WTC11 (cell line): ENCODE data around the gene IFNG. TPM values are rescaled to one million over a fixed set of nuclear protein-coding genes. Genes with fewer than 3 reads are reported as not detected.

Source experiments
- ATAC-seq: fragments of 200-7000 bp; cut with Tn5 transposase; 2 replicates; pipeline ENCODE4 v1.10.0; 2021; ENCODE audit warnings: mild to moderate bottlenecking, moderate library complexity
- CTCF ChIA-PET: fragments of 300-600 bp; sonication (Branson Sonifier 250); formaldehyde crosslinking; loops from one replicate; lab custom pipeline; 2021; ENCODE audit warnings: antibody characterized with exemption; lab: Charles Lee
- POLR2A ChIA-PET: fragments of 350-600 bp; sonication (Branson Sonifier 250); formaldehyde crosslinking; loops from one replicate; lab custom pipeline; 2021; ENCODE audit warnings: antibody characterized with exemption; lab: Charles Lee
- DNase-seq: peaks from one replicate; pipeline ENCODE4 v3.0.0; 2021; ENCODE audit warnings: low spot score
- H3K27ac Mint-ChIP-seq: 2 replicates; pipeline ENCODE4 v1.8.0; 2021; ENCODE audit warnings: mixed read lengths
- H3K27me3 Mint-ChIP-seq: 2 replicates; pipeline ENCODE4 v1.8.0; 2021; ENCODE audit warnings: low read depth, mild to moderate bottlenecking, moderate library complexity, mixed read lengths
- H3K36me3 Mint-ChIP-seq: 2 replicates; pipeline ENCODE4 v1.8.0; 2021; ENCODE audit warnings: mixed read lengths
- H3K4me1 Mint-ChIP-seq: 2 replicates; pipeline ENCODE4 v1.8.0; 2022; ENCODE audit warnings: mixed read lengths
- H3K4me3 Mint-ChIP-seq: 2 replicates; pipeline ENCODE4 v1.8.0; 2021; ENCODE audit warnings: mild to moderate bottlenecking, moderate library complexity, mixed read lengths
- H3K9me3 Mint-ChIP-seq: 2 replicates; pipeline ENCODE4 v1.8.0; 2021; ENCODE audit warnings: mixed read lengths
- ARID4B ChIP-seq: sonication (generic); formaldehyde crosslinking; IDR thresholded peaks from 2 replicates; pipeline ENCODE4 v1.8.0; 2023; ENCODE audit warnings: missing genetic modification reagents, mild to moderate bottlenecking, borderline replicate concordance
- ATF3 ChIP-seq: sonication (generic); formaldehyde crosslinking; conservative IDR thresholded peaks from 2 replicates; pipeline ENCODE4 v1.8.1; 2022; ENCODE audit warnings: mild to moderate bottlenecking, missing genetic modification reagents
- ELF4 ChIP-seq: sonication (generic); formaldehyde crosslinking; IDR thresholded peaks from 2 replicates; pipeline ENCODE4 v1.8.1; 2022; ENCODE audit warnings: low read depth, mild to moderate bottlenecking, moderate library complexity, missing genetic modification reagents
- FOXJ3 ChIP-seq: sonication (generic); formaldehyde crosslinking; IDR thresholded peaks from 2 replicates; pipeline ENCODE4 v1.9.0; 2021; ENCODE audit warnings: missing genetic modification reagents, mild to moderate bottlenecking, borderline replicate concordance
- HMGA2 ChIP-seq: fragments of 250-450 bp; sonication (Bioruptor Pico); IDR thresholded peaks from 2 replicates; pipeline ENCODE4 v1.4.0; 2021; ENCODE audit warnings: mild to moderate bottlenecking, moderate library complexity
- IRF1 ChIP-seq: sonication (generic); formaldehyde crosslinking; IDR thresholded peaks from 2 replicates; pipeline ENCODE4 v1.8.0; 2023; ENCODE audit warnings: missing genetic modification reagents
- JUN ChIP-seq: sonication (generic); formaldehyde crosslinking; IDR thresholded peaks from 2 replicates; pipeline ENCODE4 v1.8.0; 2023; ENCODE audit warnings: mild to moderate bottlenecking, missing genetic modification reagents
- NR2C2 ChIP-seq: sonication (generic); formaldehyde crosslinking; IDR thresholded peaks from 2 replicates; pipeline ENCODE4 v1.8.0; 2022; ENCODE audit warnings: mild to moderate bottlenecking, missing genetic modification reagents
- PREB ChIP-seq: sonication (generic); formaldehyde crosslinking; IDR thresholded peaks from 2 replicates; pipeline ENCODE4 v1.8.1; 2022; ENCODE audit warnings: mild to moderate bottlenecking, missing genetic modification reagents, moderate library complexity, borderline replicate concordance
- TEAD1 ChIP-seq: sonication (generic); formaldehyde crosslinking; IDR thresholded peaks from 2 replicates; pipeline ENCODE4 v1.8.0; 2022; ENCODE audit warnings: mild to moderate bottlenecking, missing genetic modification reagents
- TEAD4 ChIP-seq: sonication (generic); formaldehyde crosslinking; IDR thresholded peaks from 2 replicates; pipeline ENCODE4 v1.8.0; 2022; ENCODE audit warnings: mild to moderate bottlenecking, missing genetic modification reagents
- ZBTB21 ChIP-seq: sonication (generic); formaldehyde crosslinking; IDR thresholded peaks from 2 replicates; pipeline ENCODE4 v1.8.1; 2023; ENCODE audit warnings: mild to moderate bottlenecking, missing genetic modification reagents, borderline replicate concordance
- ZNF423 ChIP-seq: fragments of 250-450 bp; sonication (Bioruptor Pico); IDR thresholded peaks from 2 replicates; pipeline ENCODE4 v2.1.2; 2022; ENCODE audit warnings: mild to moderate bottlenecking, moderate library complexity
- ZNF671 ChIP-seq: fragments of 250-450 bp; sonication (Bioruptor Pico); IDR thresholded peaks from 2 replicates; pipeline ENCODE4 v1.8.0; 2021; ENCODE audit warnings: mild to moderate bottlenecking
- total RNA-seq: library from RNA; stranded (reverse); gene quantifications from 3 replicates; pipeline ENCODE4 v1.2.3, GENCODE V29; 2021
- TF ChIP-seq, protein P1 (sequence below): sonication (generic); formaldehyde crosslinking; IDR thresholded peaks from 2 replicates; pipeline ENCODE4 v1.8.1; 2022; ENCODE audit warnings: low read depth, missing genetic modification reagents, borderline replicate concordance
- TF ChIP-seq, protein P2 (sequence below): fragments of 250-450 bp; sonication (Bioruptor Pico); IDR thresholded peaks from 2 replicates; pipeline ENCODE4 v1.8.0; 2021; ENCODE audit warnings: mild to moderate bottlenecking
- TF ChIP-seq, protein P3 (sequence below): fragments of 250-450 bp; sonication (Bioruptor Pico); IDR thresholded peaks from 2 replicates; pipeline ENCODE4 v2.1.2; 2022; ENCODE audit warnings: mild to moderate bottlenecking, moderate library complexity

IFNG gene
- total RNA-seq, 1 experiment from 2014 or later, result 0.42 TPM

GRCh38 chr12:68148261-68148951 lies 11.1 kb downstream of the IFNG start:
- POLR2A ChIA-PET, result interaction anchor here (0.6 kb wide), 1 partner anchor 792 kb away, joined by 3 read pairs; no protein-coding TSS in a partner anchor
- CTCF ChIA-PET, result interaction anchor here (0.7 to 3.2 kb wide), 3 partner anchors 10 to 83 kb away, joined by 3 to 12 read pairs (median 4); no protein-coding TSS in a partner anchor
- H3K27me3 Mint-ChIP-seq, result peaks cover 21% of the 10 kb centered on the region
- H3K4me3 Mint-ChIP-seq, result no peak overlapping the region
- no peaks in the 10 kb centered on the region for H3K36me3 Mint-ChIP-seq
- peak; percentile 75 for ATAC-seq
- H3K9me3 Mint-ChIP-seq, result no peaks in the 10 kb centered on the region; the same call in 1 of the 2 replicates
- peaks cover 20% of the 10 kb centered on the region for H3K4me1 Mint-ChIP-seq
- TF ChIP-seq ARID4B (no peak), ZNF423 (0 out of 2 replicates have a peak, but pooled peaks have one; percentile 16)
- TF ChIP-seq, all 79 proteins: peak for 1
- no peak for DNase-seq
- H3K27ac Mint-ChIP-seq, result no peak overlapping the region

- H3K4me1 Mint-ChIP-seq, result peaks cover 24% of the 10 kb centered on the region
- TF ChIP-seq, protein P1, sequence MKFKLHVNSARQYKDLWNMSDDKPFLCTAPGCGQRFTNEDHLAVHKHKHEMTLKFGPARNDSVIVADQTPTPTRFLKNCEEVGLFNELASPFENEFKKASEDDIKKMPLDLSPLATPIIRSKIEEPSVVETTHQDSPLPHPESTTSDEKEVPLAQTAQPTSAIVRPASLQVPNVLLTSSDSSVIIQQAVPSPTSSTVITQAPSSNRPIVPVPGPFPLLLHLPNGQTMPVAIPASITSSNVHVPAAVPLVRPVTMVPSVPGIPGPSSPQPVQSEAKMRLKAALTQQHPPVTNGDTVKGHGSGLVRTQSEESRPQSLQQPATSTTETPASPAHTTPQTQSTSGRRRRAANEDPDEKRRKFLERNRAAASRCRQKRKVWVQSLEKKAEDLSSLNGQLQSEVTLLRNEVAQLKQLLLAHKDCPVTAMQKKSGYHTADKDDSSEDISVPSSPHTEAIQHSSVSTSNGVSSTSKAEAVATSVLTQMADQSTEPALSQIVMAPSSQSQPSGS (CRISPR knock-in tag), result no peak
- TF ChIP-seq, protein P2, sequence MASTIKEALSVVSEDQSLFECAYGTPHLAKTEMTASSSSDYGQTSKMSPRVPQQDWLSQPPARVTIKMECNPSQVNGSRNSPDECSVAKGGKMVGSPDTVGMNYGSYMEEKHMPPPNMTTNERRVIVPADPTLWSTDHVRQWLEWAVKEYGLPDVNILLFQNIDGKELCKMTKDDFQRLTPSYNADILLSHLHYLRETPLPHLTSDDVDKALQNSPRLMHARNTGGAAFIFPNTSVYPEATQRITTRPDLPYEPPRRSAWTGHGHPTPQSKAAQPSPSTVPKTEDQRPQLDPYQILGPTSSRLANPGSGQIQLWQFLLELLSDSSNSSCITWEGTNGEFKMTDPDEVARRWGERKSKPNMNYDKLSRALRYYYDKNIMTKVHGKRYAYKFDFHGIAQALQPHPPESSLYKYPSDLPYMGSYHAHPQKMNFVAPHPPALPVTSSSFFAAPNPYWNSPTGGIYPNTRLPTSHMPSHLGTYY (CRISPR knock-in tag), result no peak
- TF ChIP-seq ZBTB21 (CRISPR knock-in tag), result no peak
- TF ChIP-seq TEAD1 (CRISPR knock-in tag), result no peak
- no peak for TF ChIP-seq HMGA2
- TF ChIP-seq IRF1 (CRISPR knock-in tag), result no peak
- TF ChIP-seq JUN (CRISPR knock-in tag), result no peak
- TF ChIP-seq ATF3 (CRISPR knock-in tag), result no peak
- TF ChIP-seq, protein P3, sequence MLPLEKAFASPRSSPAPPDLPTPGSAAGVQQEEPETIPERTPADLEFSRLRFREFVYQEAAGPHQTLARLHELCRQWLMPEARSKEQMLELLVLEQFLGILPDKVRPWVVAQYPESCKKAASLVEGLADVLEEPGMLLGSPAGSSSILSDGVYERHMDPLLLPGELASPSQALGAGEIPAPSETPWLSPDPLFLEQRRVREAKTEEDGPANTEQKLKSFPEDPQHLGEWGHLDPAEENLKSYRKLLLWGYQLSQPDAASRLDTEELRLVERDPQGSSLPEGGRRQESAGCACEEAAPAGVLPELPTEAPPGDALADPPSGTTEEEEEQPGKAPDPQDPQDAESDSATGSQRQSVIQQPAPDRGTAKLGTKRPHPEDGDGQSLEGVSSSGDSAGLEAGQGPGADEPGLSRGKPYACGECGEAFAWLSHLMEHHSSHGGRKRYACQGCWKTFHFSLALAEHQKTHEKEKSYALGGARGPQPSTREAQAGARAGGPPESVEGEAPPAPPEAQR (CRISPR knock-in tag), result no peak
- no peak for TF ChIP-seq PREB (CRISPR knock-in tag)
- no peak for TF ChIP-seq ZNF671
- no peak for TF ChIP-seq TEAD4
- no peak for TF ChIP-seq FOXJ3
- no peak for TF ChIP-seq ARID4B
- TF ChIP-seq ELF4 (CRISPR knock-in tag), result no peak
- TF ChIP-seq NR2C2, result no peak
Observed at GRCh38 chr12:68140556-68140955, 19.0 kb downstream of the IFNG start.

More at GRCh38 chr12:68140556-68140955, 19.0 kb downstream of the IFNG start:
- ChIA-PET CTCF (interaction anchor here (1.7 kb wide), 1 partner anchor 18 kb away, joined by 6 read pairs; no protein-coding TSS in a partner anchor), POLR2A (no interaction called here)
- no peak overlapping the region for H3K4me3 Mint-ChIP-seq
- peaks cover 4% of the 10 kb centered on the region for H3K27me3 Mint-ChIP-seq
- H3K9me3 Mint-ChIP-seq, result no peaks in the 10 kb centered on the region; the same call in 1 of the 2 replicates
- no peak for DNase-seq
- ATAC-seq, result no peak
- H3K27ac Mint-ChIP-seq, result no peak overlapping the region
- no peaks in the 10 kb centered on the region for H3K36me3 Mint-ChIP-seq
